ENCODE results near the gene RFX7. TPM values are rescaled to one million over a fixed set of nuclear protein-coding genes. Genes with fewer than 3 reads are reported as not detected.

RFX7 gene
- total RNA-seq, 2 experiments from 2014 or later, result 29.4 to 30.5 TPM

- ChIA-PET POLR2A (interaction anchor here (1.1 kb wide), 1 partner anchor 18 kb away, joined by 3 read pairs; no protein-coding TSS in a partner anchor), CTCF (interaction anchor here (1.0 to 1.7 kb wide), 3 partner anchors 9 to 50 kb away, joined by 3 to 4 read pairs (median 4); no protein-coding TSS in a partner anchor)
- Mint-ChIP-seq H3K9me3 (peaks cover 17% of the 10 kb centered on the region), H3K4me3 (no peak overlapping the region), H3K4me1 (ENCODE audit: low read depth) (peaks cover 58% of the 10 kb centered on the region), H3K36me3 (ENCODE audit: low read depth) (peaks cover 29% of the 10 kb centered on the region), H3K27ac (peak overlapping the region; percentile 85), H3K27me3 (no peaks in the 10 kb centered on the region)
- no peak for TF ChIP-seq CTCF (IDR thresholded peaks at IDR 0.05)
- intact Hi-C loops (cut with micrococcal nuclease), result no loop called here
- ATAC-seq (no peak), DNase-seq (peak; percentile 9)
Observed at GRCh38 chr15:56038707-56039106, 205.0 kb downstream of the RFX7 start.

GRCh38 chr15:56038015-56038414 lies 205.7 kb downstream of the RFX7 start:
- intact Hi-C loops (cut with micrococcal nuclease), result no loop called here
- Mint-ChIP-seq H3K27ac (peak overlapping the region; percentile 85), H3K4me3 (no peak overlapping the region), H3K9me3 (peaks cover 13% of the 10 kb centered on the region), H3K4me1 (ENCODE audit: low read depth) (peaks cover 51% of the 10 kb centered on the region), H3K27me3 (no peaks in the 10 kb centered on the region), H3K36me3 (ENCODE audit: low read depth) (peaks cover 25% of the 10 kb centered on the region)
- DNase-seq (peak; percentile 46), ATAC-seq (peak; percentile 62)
- CTCF ChIA-PET, result interaction anchor here (1.2 to 1.7 kb wide), 4 partner anchors 9 to 49 kb away, joined by 3 to 4 read pairs (median 4); no protein-coding TSS in a partner anchor
- POLR2A ChIA-PET, result no interaction called here
- no peak for TF ChIP-seq CTCF (IDR thresholded peaks at IDR 0.05)

Other genes starting within 250 kb of the RFX7 start
- gene TEX9, start 121.5 kb upstream of the RFX7 start, total RNA-seq, result under 1 TPM; 0.79 to 0.85 TPM
- gene MNS1, start 221.3 kb upstream of the RFX7 start, total RNA-seq, result under 1 TPM; 0.29 to 0.95 TPM

Measured in activated CD8-positive, alpha-beta T cell treated with anti-CD3 and anti-CD28 coated beads for 36 hours (primary cell).